Mammary epithelial cell (primary cell): ENCODE data around the gene ZNF277.

Source experiments
- EZH2 ChIP-seq: IDR thresholded peaks from 2 replicates; pipeline ENCODE4 v1.6.1; 2012; ENCODE audit warnings: low read length, inconsistent platforms, borderline replicate concordance
- TF ChIP-seq, protein P1 (sequence below), 2 donors: IDR thresholded peaks in 1 of 2; conservative IDR thresholded peaks in 1 of 2; 2 replicates each; pipeline ENCODE4 v1.5.1; 2011 to 2012; ENCODE audit warnings: inconsistent platforms in 2 of 2, low read length in 2 of 2, mild to moderate bottlenecking in 2 of 2, control low read depth in 1 of 2, low read depth in 1 of 2; ENCODE audit not compliant: insufficient read depth in 1 of 2; ENCODE audit errors: extremely low read depth in 1 of 2

GRCh38 chr7:112211348-112211907 lies 4.9 kb downstream of the ZNF277 start:
- TF ChIP-seq, protein P1, sequence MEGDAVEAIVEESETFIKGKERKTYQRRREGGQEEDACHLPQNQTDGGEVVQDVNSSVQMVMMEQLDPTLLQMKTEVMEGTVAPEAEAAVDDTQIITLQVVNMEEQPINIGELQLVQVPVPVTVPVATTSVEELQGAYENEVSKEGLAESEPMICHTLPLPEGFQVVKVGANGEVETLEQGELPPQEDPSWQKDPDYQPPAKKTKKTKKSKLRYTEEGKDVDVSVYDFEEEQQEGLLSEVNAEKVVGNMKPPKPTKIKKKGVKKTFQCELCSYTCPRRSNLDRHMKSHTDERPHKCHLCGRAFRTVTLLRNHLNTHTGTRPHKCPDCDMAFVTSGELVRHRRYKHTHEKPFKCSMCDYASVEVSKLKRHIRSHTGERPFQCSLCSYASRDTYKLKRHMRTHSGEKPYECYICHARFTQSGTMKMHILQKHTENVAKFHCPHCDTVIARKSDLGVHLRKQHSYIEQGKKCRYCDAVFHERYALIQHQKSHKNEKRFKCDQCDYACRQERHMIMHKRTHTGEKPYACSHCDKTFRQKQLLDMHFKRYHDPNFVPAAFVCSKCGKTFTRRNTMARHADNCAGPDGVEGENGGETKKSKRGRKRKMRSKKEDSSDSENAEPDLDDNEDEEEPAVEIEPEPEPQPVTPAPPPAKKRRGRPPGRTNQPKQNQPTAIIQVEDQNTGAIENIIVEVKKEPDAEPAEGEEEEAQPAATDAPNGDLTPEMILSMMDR (conservative IDR thresholded peaks at IDR 0.05 in 1 of 2, IDR thresholded peaks at IDR 0.05 in 1 of 2; ENCODE audit: extremely low read depth in 1 of 2, insufficient read depth in 1 of 2, low read depth in 1 of 2, low read length in 2 of 2), result no peak
- no peak for TF ChIP-seq EZH2
